Activated T-helper 17 cell treated with anti-CD3 and anti-CD28 coated beads, Interleukin-2, amount 50 U/mL, for 72 hours (primary cell): ENCODE results near the gene TBC1D17. TPM values are rescaled to one million over a fixed set of nuclear protein-coding genes. Genes with fewer than 3 reads are reported as not detected.

Experiments used
- ATAC-seq: fragments of 150-1000 bp; cut with Tn5 transposase; replicated peaks from 2 replicates; pipeline ENCODE4 v1.10.0; 2021; ENCODE audit warnings: mild to moderate bottlenecking, moderate library complexity
- H3K27ac Mint-ChIP-seq: one replicate; pipeline ENCODE4 v1.8.0; 2022; ENCODE audit warnings: mixed read lengths
- H3K27me3 Mint-ChIP-seq: one replicate; pipeline ENCODE4 v1.8.0; 2022; ENCODE audit warnings: mixed read lengths
- H3K36me3 Mint-ChIP-seq: one replicate; pipeline ENCODE4 v1.8.0; 2022; ENCODE audit warnings: low read depth, mild to moderate bottlenecking, mixed read lengths
- H3K4me1 Mint-ChIP-seq: one replicate; pipeline ENCODE4 v1.8.0; 2022; ENCODE audit warnings: mixed read lengths
- H3K4me3 Mint-ChIP-seq: one replicate; pipeline ENCODE4 v1.8.0; 2022; ENCODE audit warnings: mild to moderate bottlenecking, mixed read lengths
- H3K9me3 Mint-ChIP-seq: one replicate; pipeline ENCODE4 v1.8.0; 2022; ENCODE audit warnings: mixed read lengths
- total RNA-seq, 2 donors: library from RNA; stranded (reverse); gene quantifications; one replicate each; pipeline ENCODE4 v1.2.3, GENCODE V29; 2022

TBC1D17 gene
- 10 to 100 TPM; 21.4 to 57.4 TPM for total RNA-seq

GRCh38 chr19:49877020-49877878 is at the start of gene TBC1D17, which contains the start of gene AKT1S1:
TBC1D17 (plus strand) TSS chr19:49877702; CDS start chr19:49877724, 22 bp downstream.
AKT1S1 (minus strand) TSS chr19:49877355; CDS start chr19:49873295, 4,060 bp downstream.
- no peak within 1 kb of the TSS for H3K4me3 Mint-ChIP-seq
- ATAC-seq = peak; percentile 75
- H3K4me1 Mint-ChIP-seq = peaks cover 8% of the 10 kb centered on the region

GRCh38 chr19:49829200-49829599 is 48.3 kb upstream of the TBC1D17 start:
- Mint-ChIP-seq H3K27ac (no peak overlapping the region), H3K4me3 (no peak overlapping the region), H3K36me3 (peaks cover 34% of the 10 kb centered on the region), H3K9me3 (no peaks in the 10 kb centered on the region), H3K4me1 (no peaks in the 10 kb centered on the region), H3K27me3 (no peaks in the 10 kb centered on the region)
- ATAC-seq = no peak

More at GRCh38 chr19:49877020-49877878, at the start of gene TBC1D17, which contains the start of gene AKT1S1:
- Mint-ChIP-seq H3K9me3 (no peaks in the 10 kb centered on the region), H3K36me3 (peaks cover 68% of the 10 kb centered on the region), H3K27ac (no peak within 1 kb of the TSS), H3K27me3 (no peaks in the 10 kb centered on the region)

- H3K9me3 Mint-ChIP-seq = no peaks in the 10 kb centered on the region
- ATAC-seq = no peak
- H3K36me3 Mint-ChIP-seq = peaks cover 39% of the 10 kb centered on the region
Observed at GRCh38 chr19:49829721-49830120, 47.8 kb upstream of the TBC1D17 start.

GRCh38 chr19:49830766-49831165 is 46.7 kb upstream of the TBC1D17 start:
- Mint-ChIP-seq H3K9me3 (no peaks in the 10 kb centered on the region), H3K27ac (no peak overlapping the region), H3K27me3 (no peaks in the 10 kb centered on the region), H3K4me3 (no peak overlapping the region), H3K36me3 (peaks cover 47% of the 10 kb centered on the region), H3K4me1 (no peaks in the 10 kb centered on the region)
- no peak for ATAC-seq

More at GRCh38 chr19:49829721-49830120, 47.8 kb upstream of the TBC1D17 start:
- Mint-ChIP-seq H3K4me1 (no peaks in the 10 kb centered on the region), H3K4me3 (no peak overlapping the region), H3K27ac (no peak overlapping the region), H3K27me3 (no peaks in the 10 kb centered on the region)

- Mint-ChIP-seq H3K27me3 (no peaks in the 10 kb centered on the region), H3K36me3 (peaks cover 47% of the 10 kb centered on the region), H3K4me1 (no peaks in the 10 kb centered on the region), H3K27ac (no peak overlapping the region), H3K4me3 (no peak overlapping the region), H3K9me3 (no peaks in the 10 kb centered on the region)
- ATAC-seq = no peak
Observed at GRCh38 chr19:49831592-49831991, 45.9 kb upstream of the TBC1D17 start.

- peaks cover 49% of the 10 kb centered on the region for H3K36me3 Mint-ChIP-seq
- H3K4me1 Mint-ChIP-seq = no peaks in the 10 kb centered on the region
- no peak overlapping the region for H3K4me3 Mint-ChIP-seq
- H3K27ac Mint-ChIP-seq = no peak overlapping the region
- no peak for ATAC-seq
- H3K27me3 Mint-ChIP-seq = no peaks in the 10 kb centered on the region
- H3K9me3 Mint-ChIP-seq = no peaks in the 10 kb centered on the region
Observed at GRCh38 chr19:49832556-49832955, 44.9 kb upstream of the TBC1D17 start.

- ATAC-seq = no peak
- peaks cover 56% of the 10 kb centered on the region for H3K36me3 Mint-ChIP-seq
- no peak overlapping the region for H3K4me3 Mint-ChIP-seq
- H3K9me3 Mint-ChIP-seq = no peaks in the 10 kb centered on the region
- H3K27me3 Mint-ChIP-seq = no peaks in the 10 kb centered on the region
- peaks cover 3% of the 10 kb centered on the region for H3K4me1 Mint-ChIP-seq
- H3K27ac Mint-ChIP-seq = no peak overlapping the region
Observed at GRCh38 chr19:49833599-49833998, 43.9 kb upstream of the TBC1D17 start.

- no peaks in the 10 kb centered on the region for H3K27me3 Mint-ChIP-seq
- no peak for ATAC-seq
- peaks cover 75% of the 10 kb centered on the region for H3K36me3 Mint-ChIP-seq
- H3K4me3 Mint-ChIP-seq = no peak overlapping the region
- H3K4me1 Mint-ChIP-seq = peaks cover 5% of the 10 kb centered on the region
- no peaks in the 10 kb centered on the region for H3K9me3 Mint-ChIP-seq
- H3K27ac Mint-ChIP-seq = no peak overlapping the region
Observed at GRCh38 chr19:49835562-49835961, 41.9 kb upstream of the TBC1D17 start.

GRCh38 chr19:49836176-49837008 is 41.1 kb upstream of the TBC1D17 start:
- Mint-ChIP-seq H3K4me1 (peaks cover 5% of the 10 kb centered on the region), H3K27me3 (no peaks in the 10 kb centered on the region), H3K4me3 (no peak overlapping the region), H3K9me3 (no peaks in the 10 kb centered on the region), H3K36me3 (peaks cover 74% of the 10 kb centered on the region), H3K27ac (no peak overlapping the region)
- no peak for ATAC-seq

- H3K27me3 Mint-ChIP-seq = no peaks in the 10 kb centered on the region
- ATAC-seq = no peak
- H3K4me1 Mint-ChIP-seq = peaks cover 5% of the 10 kb centered on the region
- H3K36me3 Mint-ChIP-seq = peaks cover 71% of the 10 kb centered on the region
- no peak overlapping the region for H3K27ac Mint-ChIP-seq
- no peak overlapping the region for H3K4me3 Mint-ChIP-seq
- no peaks in the 10 kb centered on the region for H3K9me3 Mint-ChIP-seq
Observed at GRCh38 chr19:49837009-49837310, 40.5 kb upstream of the TBC1D17 start.

GRCh38 chr19:49837425-49837824 is 40.1 kb upstream of the TBC1D17 start:
- Mint-ChIP-seq H3K4me1 (peaks cover 5% of the 10 kb centered on the region), H3K4me3 (no peak overlapping the region), H3K36me3 (peaks cover 66% of the 10 kb centered on the region), H3K27me3 (no peaks in the 10 kb centered on the region), H3K9me3 (no peaks in the 10 kb centered on the region), H3K27ac (no peak overlapping the region)
- ATAC-seq = no peak

GRCh38 chr19:49838885-49839588 is 38.5 kb upstream of the TBC1D17 start:
- no peaks in the 10 kb centered on the region for H3K27me3 Mint-ChIP-seq
- H3K4me1 Mint-ChIP-seq = peaks cover 5% of the 10 kb centered on the region
- H3K4me3 Mint-ChIP-seq = no peak overlapping the region
- peaks cover 50% of the 10 kb centered on the region for H3K36me3 Mint-ChIP-seq
- ATAC-seq = no peak
- H3K27ac Mint-ChIP-seq = no peak overlapping the region
- H3K9me3 Mint-ChIP-seq = no peaks in the 10 kb centered on the region

- H3K27me3 Mint-ChIP-seq = no peaks in the 10 kb centered on the region
- no peaks in the 10 kb centered on the region for H3K9me3 Mint-ChIP-seq
- no peak for ATAC-seq
Observed at GRCh38 chr19:49839713-49840112, 37.8 kb upstream of the TBC1D17 start.

GRCh38 chr19:49840321-49840720 is 37.2 kb upstream of the TBC1D17 start:
- H3K27ac Mint-ChIP-seq = peak overlapping the region; percentile 39
- no peaks in the 10 kb centered on the region for H3K9me3 Mint-ChIP-seq
- ATAC-seq = no peak
- peaks cover 38% of the 10 kb centered on the region for H3K36me3 Mint-ChIP-seq
- H3K4me1 Mint-ChIP-seq = peaks cover 5% of the 10 kb centered on the region
- H3K4me3 Mint-ChIP-seq = no peak overlapping the region
- H3K27me3 Mint-ChIP-seq = no peaks in the 10 kb centered on the region

More at GRCh38 chr19:49839713-49840112, 37.8 kb upstream of the TBC1D17 start:
- H3K4me1 Mint-ChIP-seq = peaks cover 5% of the 10 kb centered on the region
- no peak overlapping the region for H3K27ac Mint-ChIP-seq
- peaks cover 44% of the 10 kb centered on the region for H3K36me3 Mint-ChIP-seq
- H3K4me3 Mint-ChIP-seq = no peak overlapping the region
